NCI-H2081 (cell line): ENCODE measurements around the gene ALPG.
"Not testable (repeated sequence)": the region's sequence is repeated elsewhere in the genome, so short reads cannot be mapped to it uniquely, and the experiment has no call there.

Experiments used
- DNase-seq, 2 experiments: peaks; one replicate each; lab custom pipeline; 2025; lab: John Stamatoyannopoulos, UW

The ALPG gene

DNA sequence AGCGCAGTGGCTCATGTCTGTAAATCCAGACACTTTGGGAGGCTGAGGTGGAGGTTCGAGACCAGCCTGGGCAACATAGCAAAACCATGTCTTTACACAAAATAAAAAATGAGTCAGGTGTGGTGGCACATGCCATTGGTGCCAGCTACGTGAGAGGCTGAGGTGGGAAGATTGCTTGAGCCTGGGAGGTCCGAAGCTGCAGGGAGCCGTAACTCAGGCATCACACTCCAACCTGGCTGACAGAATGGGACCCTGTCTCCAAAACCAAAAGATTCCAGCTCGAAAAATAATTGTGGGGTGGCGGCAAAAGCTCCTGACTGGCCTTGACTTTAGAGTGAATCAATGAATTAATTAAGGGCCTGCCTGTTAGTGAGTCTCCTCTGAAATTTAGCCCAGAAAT is 29.3 kb upstream of the ALPG start:
- DNase-seq: no peak

DNA sequence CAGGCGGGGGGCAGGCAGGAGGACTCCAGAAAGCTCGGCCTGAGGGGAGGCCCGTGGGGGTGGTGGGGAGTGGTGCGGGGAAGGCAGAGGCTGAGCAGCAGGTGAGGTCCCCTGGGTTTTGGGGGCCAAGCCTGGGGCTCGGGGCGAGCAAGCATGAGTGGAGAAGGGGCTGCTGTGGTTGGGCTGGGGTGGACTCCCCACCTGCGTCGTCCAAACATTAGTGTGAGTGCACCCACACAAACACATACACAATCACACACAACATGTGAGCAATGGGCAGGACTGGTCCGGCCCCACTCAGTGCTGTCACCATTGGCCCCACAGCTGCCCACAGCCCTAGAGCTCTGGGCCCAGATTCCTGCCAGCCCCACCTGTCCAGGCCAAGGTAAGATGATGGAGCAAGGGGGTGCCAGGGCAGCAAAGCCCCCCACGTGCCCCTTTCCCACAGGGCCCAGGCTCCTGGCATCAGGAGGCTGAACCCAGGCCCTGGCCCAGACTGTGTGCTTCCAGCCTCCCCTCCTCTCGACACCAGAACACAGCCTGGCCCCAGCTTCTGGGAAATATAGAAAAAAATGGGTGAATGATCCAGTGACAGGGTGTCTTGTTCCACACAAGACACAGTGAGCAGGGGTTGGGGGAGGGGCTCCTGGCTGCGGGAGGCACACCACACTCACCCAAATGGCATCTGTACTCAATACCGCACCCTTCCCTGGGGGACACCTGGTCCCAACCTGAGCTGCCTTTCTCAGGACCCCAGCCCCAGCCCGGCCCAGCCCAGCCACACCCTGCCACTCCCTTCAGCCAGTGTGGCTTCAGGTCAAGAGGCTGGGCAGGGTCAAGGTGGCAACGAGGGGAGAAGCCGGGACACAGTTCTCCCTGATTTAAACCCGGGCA is 28.6 kb upstream of the ALPG start:
- DNase-seq: no peak

DNA sequence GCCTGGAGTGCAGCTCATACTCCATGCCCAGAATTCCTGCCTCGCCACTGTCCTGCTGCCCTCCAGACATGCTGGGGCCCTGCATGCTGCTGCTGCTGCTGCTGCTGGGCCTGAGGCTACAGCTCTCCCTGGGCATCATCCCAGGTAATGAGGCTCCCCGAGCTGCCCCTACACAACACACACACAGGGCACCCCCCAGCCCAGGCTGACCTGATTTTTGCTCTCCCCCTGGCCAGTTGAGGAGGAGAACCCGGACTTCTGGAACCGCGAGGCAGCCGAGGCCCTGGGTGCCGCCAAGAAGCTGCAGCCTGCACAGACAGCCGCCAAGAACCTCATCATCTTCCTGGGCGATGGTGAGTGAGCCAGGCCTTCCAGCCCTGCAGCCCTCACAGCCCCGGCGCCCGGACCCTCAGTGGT is 27.9 kb upstream of the ALPG start, which contains the start of gene ALPP:
Gene ALPP, plus strand, starts transcription at position 17 of the 417 bp plus-strand sequence. Its CDS starts 52 bp downstream, at position 69.
- not testable (repeated sequence) for DNase-seq

DNA sequence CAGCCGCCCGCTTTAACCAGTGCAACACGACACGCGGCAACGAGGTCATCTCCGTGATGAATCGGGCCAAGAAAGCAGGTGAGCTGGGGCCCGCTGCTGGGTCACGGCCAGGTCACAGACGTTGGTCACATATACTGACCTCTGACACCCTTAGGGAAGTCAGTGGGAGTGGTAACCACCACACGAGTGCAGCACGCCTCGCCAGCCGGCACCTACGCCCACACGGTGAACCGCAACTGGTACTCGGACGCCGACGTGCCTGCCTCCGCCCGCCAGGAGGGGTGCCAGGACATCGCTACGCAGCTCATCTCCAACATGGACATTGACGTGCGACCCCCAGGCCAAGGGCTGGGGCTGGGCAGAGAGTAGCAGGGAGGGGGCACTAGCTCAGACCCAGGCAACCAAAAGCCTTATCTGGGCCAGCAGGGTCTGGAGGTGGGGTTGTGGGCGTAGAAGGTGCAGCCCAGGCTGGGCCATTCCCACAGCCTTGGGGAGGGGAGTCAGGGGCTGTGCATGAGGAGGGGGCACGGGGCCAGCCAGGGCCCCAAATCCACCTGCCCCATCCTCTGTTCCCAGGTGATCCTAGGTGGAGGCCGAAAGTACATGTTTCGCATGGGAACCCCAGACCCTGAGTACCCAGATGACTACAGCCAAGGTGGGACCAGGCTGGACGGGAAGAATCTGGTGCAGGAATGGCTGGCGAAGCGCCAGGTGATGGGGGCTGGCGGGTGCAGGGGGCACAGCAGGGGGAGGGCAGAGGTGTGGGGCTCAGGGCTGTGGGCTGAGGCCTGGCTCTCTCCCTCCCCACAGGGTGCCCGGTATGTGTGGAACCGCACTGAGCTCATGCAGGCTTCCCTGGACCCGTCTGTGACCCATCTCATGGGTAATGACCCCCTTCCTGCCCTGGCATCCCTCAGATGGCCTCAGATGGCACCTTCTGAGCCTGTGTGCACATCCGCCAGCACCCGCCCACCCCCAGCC is 26.7 kb upstream of the ALPG start:
- not testable (repeated sequence) for DNase-seq

DNA sequence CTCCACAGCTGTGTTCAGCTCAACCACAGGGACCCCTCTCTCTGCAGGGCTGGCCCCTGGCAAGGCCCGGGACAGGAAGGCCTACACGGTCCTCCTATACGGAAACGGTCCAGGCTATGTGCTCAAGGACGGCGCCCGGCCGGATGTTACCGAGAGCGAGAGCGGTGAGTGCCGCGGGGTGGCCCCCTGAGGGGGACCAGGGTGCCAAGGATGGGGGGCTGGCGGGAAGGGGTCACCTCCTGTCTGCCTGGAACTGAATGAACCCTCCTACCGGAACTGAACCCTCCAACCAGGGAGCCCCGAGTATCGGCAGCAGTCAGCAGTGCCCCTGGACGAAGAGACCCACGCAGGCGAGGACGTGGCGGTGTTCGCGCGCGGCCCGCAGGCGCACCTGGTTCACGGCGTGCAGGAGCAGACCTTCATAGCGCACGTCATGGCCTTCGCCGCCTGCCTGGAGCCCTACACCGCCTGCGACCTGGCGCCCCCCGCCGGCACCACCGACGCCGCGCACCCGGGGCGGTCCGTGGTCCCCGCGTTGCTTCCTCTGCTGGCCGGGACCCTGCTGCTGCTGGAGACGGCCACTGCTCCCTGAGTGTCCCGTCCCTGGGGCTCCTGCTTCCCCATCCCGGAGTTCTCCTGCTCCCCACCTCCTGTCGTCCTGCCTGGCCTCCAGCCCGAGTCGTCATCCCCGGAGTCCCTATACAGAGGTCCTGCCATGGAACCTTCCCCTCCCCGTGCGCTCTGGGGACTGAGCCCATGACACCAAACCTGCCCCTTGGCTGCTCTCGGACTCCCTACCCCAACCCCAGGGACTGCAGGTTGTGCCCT is 25.2 kb upstream of the ALPG start:
- DNase-seq: not testable (repeated sequence)

DNA sequence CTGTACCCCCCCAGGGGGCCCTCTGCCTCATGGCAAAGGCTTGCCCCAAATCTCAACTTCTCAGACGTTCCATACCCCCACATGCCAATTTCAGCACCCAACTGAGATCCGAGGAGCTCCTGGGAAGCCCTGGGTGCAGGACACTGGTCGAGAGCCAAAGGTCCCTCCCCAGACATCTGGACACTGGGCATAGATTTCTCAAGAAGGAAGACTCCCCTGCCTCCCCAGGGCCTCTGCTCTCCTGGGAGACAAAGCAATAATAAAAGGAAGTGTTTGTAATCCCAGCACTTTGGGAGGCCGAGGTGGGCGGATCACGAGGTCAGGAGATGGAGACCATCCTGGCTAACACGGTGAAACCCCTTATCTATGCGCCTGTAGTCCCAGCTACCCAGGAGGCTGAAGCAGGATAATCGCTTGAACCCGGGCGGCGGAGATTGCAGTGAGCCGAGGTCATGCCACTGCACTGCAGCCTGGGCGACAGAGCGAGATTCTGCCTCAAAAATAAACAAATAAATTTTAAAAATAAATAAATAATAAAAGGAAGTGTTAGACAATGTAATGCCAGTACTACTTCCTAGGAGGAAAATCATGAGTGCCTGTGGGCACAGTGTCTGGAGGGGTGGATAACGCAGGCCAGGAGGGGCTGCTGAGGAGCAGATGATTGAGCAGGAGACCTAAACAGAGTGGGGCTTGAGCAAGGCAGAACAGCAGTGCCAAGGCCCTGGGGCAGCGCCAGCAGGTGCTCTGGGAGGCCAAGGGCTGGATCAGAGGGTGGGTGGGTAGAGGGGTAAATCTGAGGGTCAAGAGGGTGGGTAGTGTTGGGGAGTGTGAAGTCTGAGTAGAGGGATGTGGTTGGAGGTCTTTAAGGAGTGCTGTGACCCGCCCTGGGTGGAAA is 24.1 kb upstream of the ALPG start:
- DNase-seq: no peak

DNA sequence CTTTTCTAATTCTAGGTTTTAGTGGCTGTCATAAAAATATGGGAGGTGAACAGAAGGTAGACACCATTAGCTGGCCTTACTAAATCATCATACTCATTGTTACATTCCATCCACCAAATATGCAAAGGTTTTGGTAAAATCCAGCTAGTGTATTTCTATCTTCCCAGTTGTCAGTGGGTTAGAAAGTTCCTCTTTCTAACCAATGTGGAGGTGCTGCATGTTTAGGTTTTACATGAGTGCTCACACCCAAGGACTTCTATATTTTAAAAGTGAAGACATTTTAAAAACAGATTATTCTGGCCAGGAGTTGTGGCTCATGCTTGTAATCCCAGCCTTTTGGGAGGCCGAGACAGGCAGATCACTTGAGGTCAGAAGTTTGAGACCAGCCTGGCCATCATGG is 22.2 kb upstream of the ALPG start:
- DNase-seq: no peak

DNA sequence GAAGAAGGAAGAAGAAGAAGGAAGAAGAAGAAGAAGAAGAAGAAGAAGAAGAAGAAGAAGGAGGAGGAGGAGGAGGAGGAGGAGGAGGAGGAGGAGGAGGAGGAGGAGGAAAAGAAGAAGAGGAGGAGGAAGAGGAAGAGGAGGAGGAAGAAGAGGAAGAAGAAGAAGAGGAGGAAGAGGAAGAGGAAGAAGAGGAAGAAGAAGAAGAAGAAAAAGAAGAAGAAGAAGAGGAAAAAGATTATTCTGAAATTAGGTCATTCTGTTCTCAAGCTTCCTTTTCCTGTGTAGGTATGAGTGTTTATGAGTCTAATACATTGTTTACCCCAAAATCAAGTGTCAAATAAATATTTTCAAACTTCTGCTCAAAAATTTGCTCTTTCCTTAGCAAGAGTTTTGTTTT is 21.6 kb upstream of the ALPG start:
- DNase-seq: not testable (repeated sequence)

DNA sequence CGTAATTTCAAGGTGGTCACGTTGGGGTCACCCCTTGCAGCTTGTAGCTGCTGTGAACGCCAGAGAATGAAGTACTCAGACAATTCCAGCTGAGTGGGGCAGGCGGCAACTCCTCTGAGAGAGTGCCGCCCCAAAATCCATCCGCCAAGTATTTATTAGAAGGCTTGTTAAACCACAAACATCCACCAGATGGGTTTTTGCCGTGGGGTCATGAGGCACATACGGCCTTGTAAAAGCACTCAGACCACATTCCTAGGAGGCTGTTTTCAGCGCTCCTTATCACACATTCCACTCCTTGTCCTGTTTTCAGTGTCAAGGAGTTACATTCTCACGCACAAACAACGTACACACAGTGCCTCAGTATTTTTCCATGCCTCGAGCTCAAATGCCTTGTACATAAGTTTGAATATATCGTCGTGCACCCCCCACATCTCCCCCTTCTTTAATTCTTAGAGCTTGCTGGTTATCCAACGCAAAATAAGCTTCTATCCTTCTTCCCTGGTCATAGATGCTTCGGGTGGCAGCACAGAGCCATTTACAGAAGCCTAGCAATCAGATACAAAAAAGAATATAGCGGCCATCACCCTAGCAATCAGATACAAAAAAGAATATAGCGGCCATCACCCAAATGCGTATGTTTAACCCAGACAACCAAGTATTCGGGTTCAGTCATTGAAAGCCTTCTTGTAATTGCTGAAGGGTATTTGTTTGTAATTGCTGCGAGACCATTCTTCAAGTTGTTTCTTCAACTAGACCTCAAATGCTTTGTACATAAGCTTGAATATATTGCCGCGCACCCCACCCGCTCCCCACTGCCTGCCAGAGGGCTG is 20.8 kb upstream of the ALPG start:
- DNase-seq: no peak

DNA sequence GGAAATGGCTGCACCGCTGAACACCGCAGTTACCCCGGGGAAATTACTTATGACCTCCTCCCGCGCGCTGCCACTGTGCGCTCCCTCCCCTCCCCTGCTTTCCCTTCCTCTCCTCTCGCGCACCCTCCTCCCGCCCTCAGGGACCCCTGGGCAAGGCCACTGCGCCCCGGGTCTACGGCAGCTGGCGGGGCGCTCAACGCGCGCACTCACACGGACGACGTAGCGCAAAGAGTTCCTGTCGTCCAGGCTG is 20.2 kb upstream of the ALPG start:
- DNase-seq: no peak

DNA sequence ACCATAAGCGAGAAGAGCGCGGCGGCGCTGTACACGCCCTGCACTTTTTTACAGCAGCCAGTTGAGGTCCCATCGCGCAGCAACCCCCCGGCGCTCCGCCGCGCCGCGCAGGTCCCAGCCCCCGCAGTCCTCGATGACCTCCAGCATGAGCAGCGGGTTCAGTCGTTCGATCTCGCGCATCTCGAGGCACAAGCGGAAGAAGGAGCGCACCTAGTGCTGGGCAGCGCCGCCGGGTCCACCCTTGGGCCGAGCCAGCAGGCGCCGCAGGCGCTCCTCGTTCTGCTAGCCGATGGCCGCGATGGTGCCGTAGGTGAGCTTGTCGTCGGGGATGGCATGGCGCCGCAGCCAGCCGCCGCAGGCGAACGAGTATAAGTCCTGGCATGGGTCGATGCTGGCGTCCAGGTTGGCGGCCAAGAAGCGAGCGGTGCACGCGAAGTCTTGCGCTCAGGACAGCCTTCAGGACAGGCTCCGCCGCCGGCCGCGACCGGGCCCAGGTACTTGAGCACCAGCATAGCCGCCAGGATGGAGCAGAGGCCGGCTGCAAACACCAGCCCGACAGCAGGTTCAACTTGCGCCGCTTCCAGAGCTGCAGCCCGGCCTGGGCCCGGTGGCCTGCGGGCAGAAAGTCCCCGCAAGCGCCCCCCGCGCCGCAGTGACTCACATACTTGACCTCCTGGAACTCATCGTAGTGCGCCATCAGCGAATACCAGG is 19.7 kb upstream of the ALPG start:
- DNase-seq: no peak

DNA sequence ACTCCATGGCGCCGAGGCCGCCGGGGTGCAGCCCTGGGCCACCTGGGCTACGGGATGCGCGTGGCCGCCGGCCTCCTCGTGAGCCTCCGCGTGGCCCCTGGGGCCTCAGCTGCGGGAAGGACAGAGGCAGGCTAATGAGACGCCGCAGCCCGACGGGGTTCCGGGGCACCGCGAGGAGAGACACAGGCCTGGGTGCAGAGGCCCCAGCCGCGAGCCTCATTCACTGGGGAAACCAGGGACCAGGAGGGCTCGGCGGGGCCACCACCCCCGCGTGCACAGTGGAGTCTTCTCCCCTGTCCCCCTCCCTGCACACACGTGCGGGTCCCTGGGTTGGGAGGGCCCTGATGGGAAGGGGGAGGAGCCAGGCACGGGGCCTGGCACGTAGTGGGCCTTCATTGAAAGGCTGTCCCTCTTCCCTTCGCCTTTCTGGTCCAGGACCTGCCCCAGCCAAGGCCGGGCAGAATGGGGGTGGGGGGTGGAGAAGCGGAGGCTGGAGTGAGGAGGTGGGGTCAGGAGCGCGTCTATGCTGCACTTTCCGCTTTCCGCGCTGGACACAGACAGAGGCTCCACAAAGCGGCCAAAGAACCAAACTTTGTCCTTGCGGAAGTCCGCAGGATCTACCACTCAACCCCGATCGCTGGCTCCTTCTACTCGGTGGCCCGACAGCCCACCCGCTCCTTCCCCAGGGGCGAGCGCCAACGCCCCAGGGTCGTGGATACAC is 19.0 kb upstream of the ALPG start:
- no peak for DNase-seq

DNA sequence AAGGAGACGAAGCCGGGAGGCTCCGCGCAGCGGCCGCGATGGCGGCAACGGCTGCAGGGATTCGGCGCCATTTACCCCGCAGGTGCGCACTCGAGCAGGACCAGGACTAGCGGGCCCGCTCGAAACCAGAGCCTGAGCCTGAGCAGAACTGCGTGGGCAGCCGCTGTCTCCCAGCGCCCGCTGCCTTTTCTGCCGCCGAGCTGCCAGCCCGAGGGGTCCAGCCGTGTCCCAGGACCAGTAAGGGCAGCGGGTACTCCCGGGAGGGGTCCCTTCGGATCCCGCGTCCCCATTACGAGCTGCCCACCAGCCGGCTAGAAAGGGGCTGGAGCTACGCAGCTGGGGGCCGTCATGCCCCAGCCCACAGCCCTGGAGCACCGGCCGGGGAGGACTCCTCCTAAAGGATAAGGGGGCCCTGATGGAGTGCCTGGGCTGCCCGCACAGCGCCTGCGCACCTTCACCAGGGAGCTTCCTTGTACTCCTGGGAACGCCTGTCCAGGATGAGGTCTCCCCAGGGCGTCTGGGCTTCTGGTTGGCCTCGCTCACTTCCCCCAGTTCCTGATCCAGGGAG is 18.2 kb upstream of the ALPG start:
- no peak for DNase-seq

DNA sequence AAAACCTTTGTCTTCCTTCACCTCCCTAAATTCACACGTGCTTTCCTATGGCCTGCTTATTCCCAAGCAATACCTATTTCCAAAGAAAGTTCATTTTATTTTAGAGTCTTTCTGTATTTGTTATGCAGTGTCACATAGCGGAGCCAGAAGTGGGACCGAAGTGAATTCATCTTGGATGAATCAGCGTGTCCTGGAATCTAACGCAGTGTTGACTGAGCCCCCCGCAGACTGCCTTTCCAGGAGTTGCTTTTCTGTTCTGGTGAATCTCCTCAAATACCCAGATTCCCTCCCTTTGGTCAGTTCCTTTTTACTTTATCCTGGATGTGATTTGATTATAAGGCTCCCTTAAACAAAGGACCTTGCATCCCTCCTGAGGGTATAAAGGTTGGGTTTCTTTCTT is 17.3 kb upstream of the ALPG start:
- DNase-seq: no peak

DNA sequence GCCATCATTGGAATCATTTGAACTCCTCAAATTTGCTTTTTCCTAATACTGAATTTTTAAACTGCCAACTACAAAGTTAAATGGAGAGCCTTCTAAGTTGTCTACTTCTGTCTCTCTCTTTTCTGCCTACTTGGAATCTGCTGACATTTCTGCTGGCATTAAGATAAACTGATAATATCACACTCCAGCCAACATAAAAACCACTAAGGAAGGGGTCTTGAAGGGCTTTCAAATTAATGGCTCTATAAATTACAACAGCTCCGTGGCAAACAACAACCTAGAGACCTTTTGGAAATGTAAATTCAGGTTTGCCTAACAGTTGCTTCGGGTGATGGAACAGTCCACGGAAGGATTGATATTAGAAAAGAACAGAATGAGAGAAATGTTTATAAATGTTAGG is 16.0 kb upstream of the ALPG start:
- DNase-seq: no peak

DNA sequence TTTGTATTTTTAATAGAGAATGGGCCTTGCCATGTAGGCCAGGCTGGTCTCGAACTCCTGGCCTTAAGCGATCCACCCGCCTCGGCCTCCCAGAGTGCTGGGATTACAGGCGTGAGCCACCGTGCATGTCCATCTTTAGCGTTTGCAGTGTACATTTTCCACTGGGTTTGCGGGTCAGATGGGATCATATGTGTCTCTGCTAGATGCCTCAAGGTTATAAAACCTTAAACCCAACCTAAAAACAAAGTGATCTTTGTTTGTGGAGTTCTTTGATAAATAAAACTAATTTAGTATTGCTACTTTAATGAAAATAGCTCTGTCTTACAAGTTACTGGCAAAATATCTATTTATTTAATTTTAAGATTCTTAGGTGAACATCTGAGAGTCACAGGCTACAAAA is 13.1 kb upstream of the ALPG start:
- no peak for DNase-seq

DNA sequence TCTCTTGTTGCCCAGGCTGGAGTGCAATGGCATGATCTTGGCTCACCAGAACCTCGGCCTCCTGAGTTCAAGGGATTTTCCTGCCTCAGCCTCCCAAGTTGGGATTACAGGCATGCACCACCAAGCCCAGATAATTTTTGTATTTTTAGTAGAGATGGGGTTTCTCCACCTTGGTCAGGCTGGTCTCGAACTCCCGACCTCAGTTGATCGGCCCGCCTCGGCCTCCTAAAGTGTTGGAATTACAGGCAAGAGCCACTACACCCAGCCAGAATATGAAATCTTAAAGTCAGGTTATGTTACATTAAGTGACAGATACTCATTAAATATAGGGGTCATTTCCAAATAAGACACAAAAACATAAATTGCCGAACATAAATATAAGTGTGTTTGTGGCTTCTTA is 12.2 kb upstream of the ALPG start:
- DNase-seq: not testable (repeated sequence)

DNA sequence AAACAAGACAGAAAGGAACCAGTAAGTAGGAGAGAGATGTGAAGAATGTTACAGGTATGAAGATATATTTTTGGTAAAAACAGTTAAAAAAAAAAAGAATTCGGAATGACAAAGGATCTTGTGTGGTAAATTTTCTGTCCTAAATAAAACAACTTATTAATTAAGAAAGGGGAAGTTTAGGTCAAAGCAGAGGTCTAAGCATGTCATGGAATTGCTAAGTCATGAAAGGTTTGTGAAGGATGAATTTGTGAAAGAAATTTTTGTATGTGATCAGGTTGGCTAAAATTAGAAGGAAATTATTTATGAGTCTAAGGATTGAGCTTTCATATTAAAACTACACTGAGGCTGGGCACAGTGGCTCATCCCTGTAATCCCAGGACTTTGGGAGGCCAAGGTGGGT is 11.1 kb upstream of the ALPG start:
- no peak for DNase-seq

DNA sequence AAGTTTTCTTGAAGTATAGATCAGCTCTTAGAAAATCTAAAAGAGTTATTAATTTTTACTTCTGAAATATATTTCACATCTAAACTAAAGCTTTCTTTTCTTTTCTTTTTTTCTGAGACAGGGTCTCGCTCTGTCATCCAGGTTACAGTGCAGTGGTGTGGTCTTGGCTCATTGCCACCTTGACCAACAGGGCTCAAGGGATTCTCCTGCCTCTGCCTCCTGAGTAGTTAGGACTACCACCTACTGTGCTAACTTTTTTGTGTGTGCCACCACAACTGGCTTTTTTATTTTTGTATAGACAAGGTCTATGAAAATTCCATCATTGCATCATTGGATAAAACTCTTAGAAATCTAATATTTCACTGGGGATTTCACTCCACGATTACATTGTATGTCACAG is 10.0 kb upstream of the ALPG start:
- DNase-seq: no peak
